HepG2 (cell line): ENCODE measurements around the gene LYPD1. TPM values are rescaled to one million over a fixed set of nuclear protein-coding genes. Genes with fewer than 3 reads are reported as not detected.

Source experiments
- ATAC-seq: fragments of 200-7000 bp; cut with Tn5 transposase; 3 replicates; pipeline ENCODE4 v1.9.1; 2020; ENCODE audit warnings: mild to moderate bottlenecking, moderate library complexity
- BruUV-seq: library from RNA; stranded (reverse); fragments of 400-500 nt; replicated peaks from 2 replicates; lab custom pipeline; 2021; lab: Mats Ljungman, UMichigan
- CTCF ChIA-PET: fragments of 300-600 bp; formaldehyde crosslinking; extraction: SDS; loops from one replicate; lab custom pipeline; 2021; ENCODE audit warnings: low total read pairs, inconsistent platforms, low intra/inter-chr PET ratio; lab: Yijun Ruan, JAX
- POLR2A ChIA-PET: fragments of 350-600 bp; sonication (Branson Sonifier 250); formaldehyde crosslinking; loops from one replicate; lab custom pipeline; 2020; ENCODE audit warnings: antibody characterized with exemption, inconsistent platforms; lab: Yijun Ruan, JAX
- DNase-seq: peaks from one replicate; pipeline ENCODE4 v3.0.0-alpha.2; 2015; ENCODE audit warnings: low spot score
- FAIRE-seq: peaks from 3 replicates; lab custom pipeline; 2011; peaks lifted over from hg19 to GRCh38; lab: Jason Lieb, UNC
- H2AFZ ChIP-seq: one replicate; pipeline ENCODE4 v1.6.1; 2011; ENCODE audit warnings: low read length, inconsistent platforms
- H3K27ac ChIP-seq: fragments of 300-600 bp; 3 replicates; pipeline ENCODE4 v1.8.0; 2011; ENCODE audit warnings: mixed run types, mild to moderate bottlenecking, mixed read lengths, low read length, inconsistent platforms; ENCODE audit not compliant: insufficient read depth; ENCODE audit errors: extremely low read length
- H3K27me3 ChIP-seq, 2 experiments: fragments of 200-600 bp in 1 of 2; 2 replicates in 1 of 2; 3 replicates in 1 of 2; pipeline versions ENCODE4 v1.6.0 to v1.8.0; 2011; ENCODE audit warnings: low read length in 2 of 2, mild to moderate bottlenecking in 2 of 2, moderate library complexity in 2 of 2, inconsistent platforms in 1 of 2; ENCODE audit not compliant: insufficient read depth in 2 of 2, control insufficient read depth in 1 of 2
- H3K36me3 ChIP-seq, 2 experiments: fragments of 200-600 bp in 1 of 2; replicated peaks in 1 of 2; 2 replicates in 1 of 2; 3 replicates in 1 of 2; pipeline versions ENCODE4 v1.5.1 to v1.8.0; 2011; ENCODE audit warnings: low read length in 2 of 2, inconsistent platforms in 1 of 2; ENCODE audit not compliant: insufficient read depth in 2 of 2, control insufficient read depth in 1 of 2
- H3K4me1 ChIP-seq: 2 replicates; pipeline ENCODE4 v1.5.1; 2012; ENCODE audit warnings: low read length, inconsistent platforms; ENCODE audit not compliant: insufficient read depth
- H3K4me2 ChIP-seq: 2 replicates; pipeline ENCODE4 v1.6.0; 2011; ENCODE audit warnings: low read depth, low read length, inconsistent platforms
- H3K4me3 ChIP-seq, 3 experiments: fragments of 200-600 bp in 1 of 3; sonication (generic), shearing (Covaris generic) in 1 of 3; replicated peaks in 1 of 3; 2 replicates each; pipeline ENCODE4 v1.5.1; 2011 to 2016; ENCODE audit warnings: low read length in 3 of 3, inconsistent platforms in 2 of 3, low read depth in 2 of 3, mild to moderate bottlenecking in 2 of 3, control low read depth in 1 of 3, mixed read lengths in 1 of 3; ENCODE audit not compliant: insufficient read depth in 1 of 3
- H3K79me2 ChIP-seq: one replicate; pipeline ENCODE4 v1.6.1; 2011; ENCODE audit warnings: low read length, inconsistent platforms; ENCODE audit not compliant: insufficient read depth
- H3K9ac ChIP-seq: 2 replicates; pipeline ENCODE4 v1.6.0; 2011; ENCODE audit warnings: mild to moderate bottlenecking, low read depth, low read length, inconsistent platforms; ENCODE audit not compliant: insufficient read depth
- H3K9me3 ChIP-seq: 2 replicates; pipeline ENCODE4 v1.5.1; 2012; ENCODE audit warnings: mild to moderate bottlenecking, low read length
- H4K20me1 ChIP-seq: 2 replicates; pipeline ENCODE4 v1.6.0; 2011; ENCODE audit warnings: inconsistent platforms, mild to moderate bottlenecking, low read length, moderate library complexity; ENCODE audit not compliant: insufficient read depth
- IKZF4 ChIP-seq: sonication (generic); formaldehyde crosslinking; IDR thresholded peaks from 2 replicates; pipeline ENCODE4 v1.5.1; 2020; ENCODE audit warnings: borderline replicate concordance, mild to moderate bottlenecking, low read depth, missing genetic modification reagents; ENCODE audit errors: not compliant biosample characterization
- NFE2L2 ChIP-seq: fragments of 150-350 bp; IDR thresholded peaks from 2 replicates; pipeline ENCODE4 v1.6.1; 2014; ENCODE audit warnings: low read length
- SRF ChIP-seq: IDR thresholded peaks from 2 replicates; pipeline ENCODE4 v1.6.1; 2011; ENCODE audit warnings: mild to moderate bottlenecking, low read depth, low read length, moderate library complexity
- WGBS: methylation state at CpG from one replicate; pipeline ENCODE4 v1.1.6; 2017; ENCODE audit warnings: low lambda C conversion rate; 5-methylcytosine and 5-hydroxymethylcytosine counted together
- in situ Hi-C: cut with HindIII; loops from 2 replicates; pipeline ENCODE4 v1.10.0; 2017; ENCODE audit warnings: low pct_unique_long_range_greater_than_20kb; ENCODE audit not compliant: extremely low pct_ligation_motif_present
- intact Hi-C: fragments of 100-400 bp; cut with micrococcal nuclease; formaldehyde crosslinking; loops from one replicate; pipeline ENCODE4 v1.10.0; 2022; ENCODE audit not compliant: unreplicated experiment
- polyA plus RNA-seq, 8 experiments: library from polyadenylated mRNA; depleted of rRNA in 3 of 8; stranded (reverse) in 7 of 8; unstranded in 1 of 8; fragments of >200 nt; fragmentation: Illumina TruSeq in 4 of 8; extraction: Trizol in 4 of 8; gene quantifications; 2 replicates each; pipeline versions ENCODE4 v1.2.1 to v1.2.3, GENCODE V29; 2011 to 2016; ENCODE audit warnings: low read depth in 4 of 8, missing spikeins in 1 of 8, mixed read lengths in 1 of 8; ENCODE audit not compliant: insufficient read depth in 1 of 8
- total RNA-seq, 5 experiments: library from RNA; depleted of rRNA; stranded (reverse); fragments of >200 nt; fragmentation: Illumina TruSeq; extraction: Trizol; gene quantifications; 2 replicates each; pipeline ENCODE4 v1.2.3, GENCODE V29; 2016; ENCODE audit warnings: low read depth in 1 of 5
- TF ChIP-seq, protein P1 (sequence below): IDR thresholded peaks from 2 replicates; pipeline ENCODE4 v1.6.1; 2016; ENCODE audit warnings: mild to moderate bottlenecking

The LYPD1 gene
- total and polyA plus RNA-seq, 2 of the 13 experiments (the other 11 are each of a cell fraction or from before 2014, with no cell fraction given) = not detected

DNA sequence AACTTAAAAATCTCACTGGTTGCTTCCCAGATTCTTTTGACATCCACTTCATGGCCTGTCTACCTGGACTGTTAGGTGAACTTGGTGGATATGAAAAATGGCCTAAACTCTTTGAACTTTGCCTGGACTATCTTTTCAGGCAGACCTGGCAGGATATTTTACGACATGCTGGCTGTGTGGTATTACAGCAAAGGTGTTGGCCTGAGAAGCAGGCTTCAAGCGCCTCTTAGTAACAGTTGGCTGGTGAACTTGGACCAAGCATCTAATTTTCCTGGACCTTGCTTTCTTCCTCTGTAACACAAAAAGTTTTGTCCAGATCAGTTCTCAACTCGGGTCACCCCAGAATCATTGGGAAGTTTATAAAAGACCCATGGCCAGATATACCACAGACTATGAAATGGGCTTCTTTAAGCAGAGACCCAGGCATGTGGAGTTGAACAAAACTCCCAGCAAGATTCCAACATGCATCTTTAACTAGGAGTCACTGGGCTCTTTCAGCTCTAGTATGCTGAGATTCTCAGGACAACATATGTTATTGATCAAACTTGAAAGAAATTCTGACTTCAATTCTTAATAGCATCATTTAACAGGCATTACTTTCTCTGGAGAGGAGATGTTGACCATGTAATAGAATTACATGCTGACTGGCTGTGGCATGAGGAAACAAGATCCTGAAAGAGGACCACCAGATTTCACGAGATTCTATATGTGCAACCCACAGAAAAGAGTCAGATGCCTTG is 4.4 kb downstream of the LYPD1 start (continued):
- TF ChIP-seq, protein P1, sequence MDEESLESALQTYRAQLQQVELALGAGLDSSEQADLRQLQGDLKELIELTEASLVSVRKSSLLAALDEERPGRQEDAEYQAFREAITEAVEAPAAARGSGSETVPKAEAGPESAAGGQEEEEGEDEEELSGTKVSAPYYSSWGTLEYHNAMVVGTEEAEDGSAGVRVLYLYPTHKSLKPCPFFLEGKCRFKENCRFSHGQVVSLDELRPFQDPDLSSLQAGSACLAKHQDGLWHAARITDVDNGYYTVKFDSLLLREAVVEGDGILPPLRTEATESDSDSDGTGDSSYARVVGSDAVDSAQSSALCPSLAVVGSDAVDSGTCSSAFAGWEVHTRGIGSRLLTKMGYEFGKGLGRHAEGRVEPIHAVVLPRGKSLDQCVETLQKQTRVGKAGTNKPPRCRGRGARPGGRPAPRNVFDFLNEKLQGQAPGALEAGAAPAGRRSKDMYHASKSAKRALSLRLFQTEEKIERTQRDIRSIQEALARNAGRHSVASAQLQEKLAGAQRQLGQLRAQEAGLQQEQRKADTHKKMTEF (CRISPR knock-in tag) = no peak
- no peak for TF ChIP-seq SRF

DNA sequence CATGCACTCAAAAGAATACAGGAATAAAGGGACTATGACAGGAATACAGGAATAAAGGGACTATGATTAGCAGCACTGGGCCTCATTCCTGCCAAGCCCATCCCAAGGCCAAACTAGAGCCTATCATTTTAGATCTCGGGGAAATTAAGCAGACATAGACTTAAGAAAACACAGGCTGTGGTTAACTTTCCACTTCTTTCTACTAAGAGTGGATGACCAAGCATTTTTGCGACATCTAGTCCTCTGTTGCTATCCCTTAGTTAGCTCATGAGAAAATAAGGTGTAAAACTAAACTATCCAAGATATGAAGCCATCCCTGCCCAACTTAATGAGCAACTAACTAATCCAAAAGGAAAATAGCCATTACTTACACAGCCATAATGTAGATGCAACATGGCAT is 5.9 kb downstream of the LYPD1 start:
- FAIRE-seq (no peak), ATAC-seq (no peak), DNase-seq (no peak)
- CTCF ChIA-PET = no interaction called here
- no peaks in the 10 kb centered on the region for H3K36me3 ChIP-seq
- H3K9ac ChIP-seq = no peak overlapping the region
- in situ Hi-C loops = loop anchor here (25.0 kb wide), 1 partner anchor 498 kb away; no protein-coding TSS in a partner anchor
- 20% methylated on average over 2 of the region's 2 CpGs for whole genome bisulfite sequencing
- no peaks in the 10 kb centered on the region for H3K4me1 ChIP-seq
- H2AFZ ChIP-seq = no peak overlapping the region
- POLR2A ChIA-PET = no interaction called here
- TF ChIP-seq NFE2L2 (0 out of 2 replicates have a peak, but pooled peaks have one; percentile 24), IKZF4 (CRISPR knock-in tag) (no peak)
- H3K27me3 ChIP-seq = peaks cover 1 to 16% of the 10 kb centered on the region in 2 experiments; a peak in 3 of 5 replicates
- BruUV-seq = no TSS peak
- no peaks in the 10 kb centered on the region for H3K9me3 ChIP-seq
- no peak overlapping the region for H3K4me2 ChIP-seq
- intact Hi-C loops = no loop called here
- H3K79me2 ChIP-seq = no peaks in the 10 kb centered on the region
- H3K27ac ChIP-seq = no peak overlapping the region
- H3K4me3 ChIP-seq = no peak overlapping the region
- H4K20me1 ChIP-seq = no peaks in the 10 kb centered on the region
